KMS-11 (cell line): ENCODE results near the gene CROCC.
"Not testable (repeated sequence)": the region's sequence is repeated elsewhere in the genome, so short reads cannot be mapped to it uniquely, and the experiment has no call there.

Experiments used
- H2AFZ ChIP-seq: fragments of 200-600 bp; sonication (generic); 2 replicates; pipeline ENCODE4 v1.6.1; 2016; ENCODE audit warnings: antibody characterized with exemption, mixed run types, low read depth
- H3K27ac ChIP-seq: fragments of 200-600 bp; sonication (generic); 2 replicates; pipeline ENCODE4 v1.6.1; 2016; ENCODE audit warnings: mild to moderate bottlenecking, mixed run types
- H3K27me3 ChIP-seq: fragments of 200-600 bp; sonication (generic); 2 replicates; pipeline ENCODE4 v1.6.1; 2017; ENCODE audit warnings: mild to moderate bottlenecking, low read depth, mixed run types, moderate library complexity; ENCODE audit not compliant: insufficient read depth
- H3K36me3 ChIP-seq: fragments of 200-600 bp; sonication (generic); 2 replicates; pipeline ENCODE4 v1.6.1; 2017; ENCODE audit warnings: mild to moderate bottlenecking, mixed run types; ENCODE audit not compliant: insufficient read depth
- H3K4me1 ChIP-seq: fragments of 200-600 bp; sonication (generic); 2 replicates; pipeline ENCODE4 v1.6.1; 2016; ENCODE audit warnings: mild to moderate bottlenecking, low read depth, mixed run types; ENCODE audit not compliant: poor library complexity, severe bottlenecking
- H3K4me2 ChIP-seq: fragments of 200-600 bp; sonication (generic); 2 replicates; pipeline ENCODE4 v1.7.0; 2016; ENCODE audit warnings: mild to moderate bottlenecking, mixed run types
- H3K4me3 ChIP-seq: fragments of 200-600 bp; sonication (generic); IDR thresholded peaks from 2 replicates; pipeline ENCODE4 v1.6.1; 2017; ENCODE audit warnings: low read depth, low read length, mixed read lengths; ENCODE audit not compliant: insufficient read depth
- H3K79me2 ChIP-seq: fragments of 200-600 bp; sonication (generic); 2 replicates; pipeline ENCODE4 v1.6.1; 2016; ENCODE audit warnings: low read depth, mixed run types; ENCODE audit not compliant: insufficient read depth
- H3K9ac ChIP-seq: fragments of 200-600 bp; sonication (generic); 2 replicates; pipeline ENCODE4 v1.6.1; 2016; ENCODE audit warnings: mild to moderate bottlenecking, mixed run types
- H4K20me1 ChIP-seq: fragments of 200-600 bp; sonication (generic); 2 replicates; pipeline ENCODE4 v1.6.1; 2016; ENCODE audit warnings: mild to moderate bottlenecking, mixed run types; ENCODE audit not compliant: insufficient read depth
- CTCF ChIP-seq: fragments of 200-600 bp; sonication (generic); conservative IDR thresholded peaks from 2 replicates; pipeline ENCODE4 v1.6.1; 2017; ENCODE audit warnings: low read depth, mild to moderate bottlenecking, antibody characterized with exemption, low read length, moderate library complexity, mixed read lengths

CROCC gene

GRCh38 chr1:16900751-16901150 lies 21.0 kb upstream of the CROCC start:
- Histone ChIP-seq H3K4me2 (no peak overlapping the region), H3K36me3 (no peaks in the 10 kb centered on the region), H2AFZ (no peak overlapping the region), H3K4me1 (peaks cover 64% of the 10 kb centered on the region), H3K79me2 (no peaks in the 10 kb centered on the region), H3K27ac (no peak overlapping the region), H3K4me3 (no peak overlapping the region), H3K27me3 (no peaks in the 10 kb centered on the region), H4K20me1 (no peaks in the 10 kb centered on the region), H3K9ac (no peak overlapping the region)
- 0 out of 2 replicates have a peak, but pooled peaks have one; percentile 24 for TF ChIP-seq CTCF

- H3K4me1 ChIP-seq, result peaks cover 70% of the 10 kb centered on the region
- H3K9ac ChIP-seq, H3K4me2 ChIP-seq, H3K36me3 ChIP-seq, H3K4me3 ChIP-seq, H3K27ac ChIP-seq, H3K27me3 ChIP-seq, H2AFZ ChIP-seq, H4K20me1 ChIP-seq, H3K79me2 ChIP-seq: not testable (repeated sequence)
Observed at GRCh38 chr1:16901371-16901770, 20.4 kb upstream of the CROCC start.

- Histone ChIP-seq H3K36me3 (no peaks in the 10 kb centered on the region), H3K27me3 (no peaks in the 10 kb centered on the region), H3K79me2 (no peaks in the 10 kb centered on the region), H3K4me2 (peak overlapping the region; percentile 97), H3K4me3 (no peak overlapping the region), H4K20me1 (no peaks in the 10 kb centered on the region), H3K27ac (peak overlapping the region; percentile 94), H2AFZ (peak overlapping the region; percentile 78), H3K9ac (peak overlapping the region; percentile 91; the same call in 1 of the 2 replicates), H3K4me1 (peaks cover 62% of the 10 kb centered on the region)
- TF ChIP-seq CTCF, result no peak
Observed at GRCh38 chr1:16903054-16903453, 18.7 kb upstream of the CROCC start.

GRCh38 chr1:16903458-16903796 lies 18.3 kb upstream of the CROCC start:
- H4K20me1 ChIP-seq, result no peaks in the 10 kb centered on the region

More at GRCh38 chr1:16903458-16903796, 18.3 kb upstream of the CROCC start:
- Histone ChIP-seq H2AFZ (peak overlapping the region; percentile 78), H3K9ac (peak overlapping the region; percentile 91), H3K27ac (peak overlapping the region; percentile 94), H3K4me3 (no peak overlapping the region), H3K4me1 (peaks cover 58% of the 10 kb centered on the region), H3K36me3 (no peaks in the 10 kb centered on the region), H3K79me2 (no peaks in the 10 kb centered on the region), H3K4me2 (peak overlapping the region; percentile 97), H3K27me3 (no peaks in the 10 kb centered on the region)
- no peak for TF ChIP-seq CTCF
